K562 (cell line): ENCODE data around the gene MACROD2. TPM values are rescaled to one million over a fixed set of nuclear protein-coding genes. Genes with fewer than 3 reads are reported as not detected.

ENCODE experiments used
- ATAC-seq: fragments of 200-7000 bp; cut with Tn5 transposase; 3 replicates; pipeline ENCODE4 v1.9.1; 2020; ENCODE audit warnings: moderate library complexity
- BruUV-seq: library from RNA; stranded (reverse); fragments of 400-500 nt; replicated peaks from 2 replicates; lab custom pipeline; 2021; lab: Mats Ljungman, UMichigan
- CTCF ChIA-PET: fragments of 300-600 bp; formaldehyde crosslinking; extraction: SDS; loops from one replicate; lab custom pipeline; 2021; ENCODE audit warnings: low intra/inter-chr PET ratio; lab: Yijun Ruan, JAX
- POLR2A ChIA-PET: fragments of 300-600, 350-650 bp; sonication (Branson Sonifier 250); formaldehyde crosslinking; extraction: SDS; loops from one replicate; lab custom pipeline; 2021; ENCODE audit warnings: antibody characterized with exemption, inconsistent platforms; lab: Yijun Ruan, JAX
- DNase-seq, 4 experiments: peaks; one replicate each; pipeline versions ENCODE4 v3.0.0 to v3.0.0-alpha.2; 2011 to 2018; ENCODE audit warnings: low spot score in 3 of 4, mixed read lengths in 3 of 4; ENCODE audit errors: extremely low read depth in 1 of 4
- FAIRE-seq: peaks from 2 replicates; lab custom pipeline; 2011; peaks lifted over from hg19 to GRCh38; lab: Jason Lieb, UNC
- H2AFZ ChIP-seq: 2 replicates; pipeline ENCODE4 v1.6.0; 2011; ENCODE audit warnings: low read depth, low read length, control low read depth, inconsistent platforms
- H3K27ac ChIP-seq: fragments of 200-600 bp; 3 replicates; pipeline ENCODE4 v1.8.0; 2011; ENCODE audit warnings: low read depth, mild to moderate bottlenecking, control low read depth, inconsistent platforms, low read length, moderate library complexity, mixed read lengths; ENCODE audit errors: extremely low read depth
- H3K27me3 ChIP-seq, 2 experiments: fragments of 300-600 bp in 1 of 2; 2 replicates in 1 of 2; 3 replicates in 1 of 2; pipeline versions ENCODE4 v1.6.0 to v1.8.0; 2011; ENCODE audit warnings: inconsistent platforms in 2 of 2, low read length in 2 of 2, mild to moderate bottlenecking in 1 of 2, mixed read lengths in 1 of 2, moderate library complexity in 1 of 2; ENCODE audit not compliant: control insufficient read depth in 2 of 2, insufficient read depth in 2 of 2
- H3K36me3 ChIP-seq: fragments of 300-600 bp; 3 replicates; pipeline ENCODE4 v1.8.0; 2011; ENCODE audit warnings: mild to moderate bottlenecking, low read length, inconsistent platforms; ENCODE audit not compliant: control insufficient read depth, insufficient read depth
- H3K4me1 ChIP-seq, 2 experiments: fragments of 200-600 bp in 1 of 2; replicated peaks in 1 of 2; 2 replicates in 1 of 2; 3 replicates in 1 of 2; pipeline versions ENCODE4 v1.5.1 to v1.8.0; 2011; ENCODE audit warnings: inconsistent platforms in 2 of 2, low read length in 2 of 2, mild to moderate bottlenecking in 1 of 2, mixed read lengths in 1 of 2, moderate library complexity in 1 of 2; ENCODE audit not compliant: control insufficient read depth in 2 of 2, insufficient read depth in 2 of 2
- H3K4me2 ChIP-seq: 2 replicates; pipeline ENCODE4 v1.6.1; 2011; ENCODE audit warnings: low read length, control low read depth, inconsistent platforms, mixed read lengths; ENCODE audit not compliant: insufficient read depth
- H3K4me3 ChIP-seq: fragments of 200-600 bp; sonication (generic), shearing (Covaris generic); 2 replicates; pipeline ENCODE4 v1.5.1; 2016; ENCODE audit warnings: control low read depth, inconsistent platforms
- H3K79me2 ChIP-seq: fragments of 200-600 bp; 3 replicates; pipeline ENCODE4 v1.8.0; 2011; ENCODE audit warnings: low read length, inconsistent platforms; ENCODE audit not compliant: control insufficient read depth, insufficient read depth
- H3K9ac ChIP-seq, 2 experiments: 2 replicates each; pipeline versions ENCODE4 v1.6.0 to v1.6.1; 2011; ENCODE audit warnings: low read depth in 2 of 2, low read length in 2 of 2, control low read depth in 1 of 2, inconsistent platforms in 1 of 2, mild to moderate bottlenecking in 1 of 2, mixed read lengths in 1 of 2; ENCODE audit not compliant: insufficient read depth in 1 of 2
- H3K9me1 ChIP-seq: one replicate; pipeline ENCODE4 v1.6.0; 2011; ENCODE audit warnings: inconsistent platforms, mild to moderate bottlenecking, low read length, moderate library complexity; ENCODE audit not compliant: control insufficient read depth, insufficient read depth
- H3K9me3 ChIP-seq: replicated peaks from 2 replicates; pipeline ENCODE4 v1.5.1; 2011; ENCODE audit warnings: low read depth, low read length, inconsistent platforms; ENCODE audit not compliant: control insufficient read depth, insufficient read depth
- H4K20me1 ChIP-seq: replicated peaks from 2 replicates; pipeline ENCODE4 v1.6.1; 2011; ENCODE audit warnings: low read length, inconsistent platforms, mixed read lengths; ENCODE audit not compliant: control insufficient read depth, insufficient read depth
- BCLAF1 ChIP-seq, 2 experiments: fragments of 450-650 bp in 1 of 2; IDR thresholded peaks; 2 replicates each; pipeline ENCODE4 v1.6.1; 2011 to 2017; ENCODE audit warnings: low read depth in 2 of 2, antibody characterized with exemption in 1 of 2, borderline replicate concordance in 1 of 2, low read length in 1 of 2, mild to moderate bottlenecking in 1 of 2, mixed read lengths in 1 of 2; ENCODE audit not compliant: control insufficient read depth in 1 of 2
- BRD9 ChIP-seq: fragments of 450-650 bp; IDR thresholded peaks from 2 replicates; pipeline ENCODE4 v1.6.1; 2018; ENCODE audit warnings: low read depth; ENCODE audit not compliant: partially characterized antibody
- CHCHD3 ChIP-seq: fragments of 250-450 bp; sonication (Bioruptor Pico); IDR thresholded peaks from 2 replicates; pipeline ENCODE4 v2.1.2; 2022; ENCODE audit warnings: mild to moderate bottlenecking
- FOXP1 ChIP-seq: sonication (generic); formaldehyde crosslinking; IDR thresholded peaks from 2 replicates; pipeline ENCODE4 v1.8.0; 2022; ENCODE audit warnings: mild to moderate bottlenecking, missing genetic modification reagents
- FUS ChIP-seq: fragments of 200-400 bp; formaldehyde crosslinking; optimal IDR thresholded peaks from 2 replicates; pipeline ENCODE3; 2017; ENCODE audit warnings: low read depth, low read length
- POLR2AphosphoS2 ChIP-seq: IDR thresholded peaks from 2 replicates; pipeline ENCODE4 v1.6.1; 2012; ENCODE audit warnings: low read length, improper control_type of control experiment
- RBM25 ChIP-seq: fragments of 200-400 bp; formaldehyde crosslinking; IDR thresholded peaks from 2 replicates; pipeline ENCODE4 v1.6.1; 2018; ENCODE audit warnings: low read length, low read depth, moderate library complexity; ENCODE audit not compliant: severe bottlenecking
- SPI1 ChIP-seq: IDR thresholded peaks from 2 replicates; pipeline ENCODE4 v1.6.1; 2011; ENCODE audit warnings: low read depth, low read length, control low read depth, borderline replicate concordance
- SRSF1 ChIP-seq: fragments of 200-400 bp; formaldehyde crosslinking; IDR thresholded peaks from 2 replicates; pipeline ENCODE4 v1.6.1; 2017; ENCODE audit warnings: mild to moderate bottlenecking, low read depth, low read length, moderate library complexity
- ZNF184 ChIP-seq: sonication (generic); formaldehyde crosslinking; IDR thresholded peaks from 2 replicates; pipeline ENCODE4 v1.5.0; 2020; ENCODE audit warnings: missing genetic modification reagents
- ZNF217 ChIP-seq: sonication (generic); formaldehyde crosslinking; IDR thresholded peaks from 2 replicates; pipeline ENCODE4 v1.8.0; 2022; ENCODE audit warnings: mild to moderate bottlenecking, missing genetic modification reagents
- ZNF830 ChIP-seq: fragments of 250-450 bp; sonication (Bioruptor Pico); IDR thresholded peaks from 2 replicates; pipeline ENCODE4 v1.5.0; 2021; ENCODE audit warnings: mild to moderate bottlenecking
- WGBS: fragments of 100-300 bp; shearing (Covaris generic); methylation state at CpG from one replicate; pipeline ENCODE4 v1.1.6; 2016; ENCODE audit warnings: low coverage, mixed read lengths; ENCODE audit not compliant: insufficient coverage; ENCODE audit errors: missing lambda C conversion rate; 5-methylcytosine and 5-hydroxymethylcytosine counted together
- in situ Hi-C: fragments of 300-500 bp; cut with MboI; formaldehyde crosslinking; loops from 4 replicates; pipeline ENCODE4 v1.15.0; 2018; ENCODE audit warnings: inconsistent platforms, mixed read lengths
- intact Hi-C: fragments of 100-400 bp; cut with micrococcal nuclease; formaldehyde crosslinking; loops from 2 replicates; pipeline ENCODE4 v1.14.2; 2022
- polyA plus RNA-seq, 8 experiments: library from polyadenylated mRNA; depleted of rRNA in 4 of 8; stranded (reverse) in 5 of 8; unstranded in 3 of 8; fragments of >200 nt; fragmentation: Nextera tagmentation in 2 of 8; fragmentation: Illumina TruSeq in 1 of 8; extraction: Ambion mirVana in 2 of 8; extraction: Trizol in 1 of 8; gene quantifications; 2 replicates each; pipeline versions ENCODE4 v1.2.1 to v1.2.3, GENCODE V29; 2011 to 2014; ENCODE audit warnings: inconsistent platforms in 1 of 8, missing spikeins in 1 of 8
- total RNA-seq, 7 experiments: library from RNA; depleted of rRNA in 6 of 7; stranded (reverse); fragments of >200 nt in 6 of 7; fragmentation: Illumina TruSeq in 2 of 7; extraction: Trizol in 2 of 7; gene quantifications; 2 replicates each; pipeline versions ENCODE4 v1.2.1 to v1.2.3, GENCODE V29; 2011 to 2021; ENCODE audit warnings: low replicate concordance in 1 of 7

Gene MACROD2
- total and polyA plus RNA-seq, 9 of the 15 experiments (the other 6 are each of a cell fraction or from before 2014, with no cell fraction given): not detected

DNA sequence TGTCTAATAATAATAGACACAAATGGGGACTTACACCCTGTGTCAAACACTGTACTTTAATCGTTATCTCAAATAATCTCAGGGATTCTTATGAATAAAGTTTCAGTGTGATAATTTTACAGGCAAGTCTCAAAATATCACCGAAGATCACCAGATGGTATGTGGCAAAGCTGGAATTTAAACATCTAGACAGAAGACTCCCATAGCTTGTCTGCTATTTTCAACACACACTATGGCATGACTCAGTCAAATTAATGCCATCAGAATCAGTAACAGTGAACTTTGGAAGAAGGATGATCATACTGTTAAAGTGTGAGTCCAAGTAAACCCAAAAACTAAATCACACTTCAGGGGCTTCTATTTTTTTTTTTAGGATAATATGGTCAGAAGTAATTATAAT lies 1209.7 kb downstream of the MACROD2 start:
- no peaks in the 10 kb centered on the region for H3K27me3 ChIP-seq
- H3K9me1 ChIP-seq: no peaks in the 10 kb centered on the region
- DNase-seq (no peak), FAIRE-seq (no peak), ATAC-seq (no peak)
- in situ Hi-C loops: no loop called here
- H3K4me2 ChIP-seq: no peak overlapping the region
- intact Hi-C loops: no loop called here
- ChIA-PET CTCF (no interaction called here), POLR2A (no interaction called here)
- no peaks in the 10 kb centered on the region for H3K36me3 ChIP-seq
- 0% methylated on average over 2 of the region's 2 CpGs for WGBS
- no peaks in the 10 kb centered on the region for H3K79me2 ChIP-seq
- H3K9ac ChIP-seq: no peak overlapping the region
- no TSS peak for BruUV-seq
- TF ChIP-seq BCLAF1 (IDR thresholded peaks at IDR 0.05; ENCODE audit: borderline replicate concordance in 1 of 2, control insufficient read depth in 1 of 2, low read depth in 2 of 2, low read length in 1 of 2): no peak
- TF ChIP-seq RBM25: no peak
- TF ChIP-seq FOXP1 (CRISPR knock-in tag): no peak
- no peak for TF ChIP-seq ZNF830 (CRISPR knock-in tag)
- no peak for TF ChIP-seq SPI1
- TF ChIP-seq ZNF184 (CRISPR knock-in tag): no peak
- no peak for TF ChIP-seq CHCHD3 (CRISPR knock-in tag)
- no peak for TF ChIP-seq POLR2AphosphoS2
- no peak for TF ChIP-seq ZNF217 (CRISPR knock-in tag)
- TF ChIP-seq BRD9: no peak
- no peak for TF ChIP-seq FUS
- TF ChIP-seq SRSF1: no peak
- no peaks in the 10 kb centered on the region for H4K20me1 ChIP-seq
- H3K27ac ChIP-seq: no peak overlapping the region
- H3K9me3 ChIP-seq: no peaks in the 10 kb centered on the region
- no peaks in the 10 kb centered on the region for H3K4me1 ChIP-seq
- no peak overlapping the region for H2AFZ ChIP-seq
- no peak overlapping the region for H3K4me3 ChIP-seq
